Tibial artery (tissue), 4 donors: ENCODE results near the gene SAMD4A.

ENCODE experiments used
- DNase-seq, 2 donors: peaks; one replicate each; pipeline ENCODE4 v3.0.0-alpha.2; 2019
- H3K27ac ChIP-seq, 2 donors: fragments of 200-600 bp; sonication (generic) in 1 of 2; 1 replicate in 1 of 2; 2 replicates in 1 of 2; pipeline ENCODE4 v1.5.1; 2018 to 2019; ENCODE audit warnings: mild to moderate bottlenecking in 1 of 2
- H3K27me3 ChIP-seq, 2 donors: fragments of 200-600 bp; sonication (generic) in 1 of 2; one replicate each; pipeline versions ENCODE4 v1.5.1 to v1.6.0; 2016 to 2019
- H3K36me3 ChIP-seq, 3 donors: fragments of 200-600 bp; sonication (generic) in 2 of 3; one replicate each; pipeline ENCODE4 v1.5.1; 2016 to 2019; ENCODE audit warnings: mild to moderate bottlenecking in 2 of 3
- H3K4me1 ChIP-seq, 4 donors: fragments of 200-600 bp; sonication (generic) in 2 of 4; 1 replicate in 3 of 4; 2 replicates in 1 of 4; pipeline ENCODE4 v1.5.1; 2016 to 2019
- H3K4me3 ChIP-seq, 2 donors: fragments of 200-600 bp; sonication (generic) in 1 of 2; 1 replicate in 1 of 2; 2 replicates in 1 of 2; pipeline ENCODE4 v1.5.1; 2018 to 2019; ENCODE audit warnings: mild to moderate bottlenecking in 2 of 2
- H3K9me3 ChIP-seq, 3 donors: fragments of 200-600 bp; sonication (generic) in 1 of 3; one replicate each; pipeline ENCODE4 v1.5.1; 2016 to 2019
- intact Hi-C: fragments of 100-400 bp; cut with DNase I; formaldehyde crosslinking; loops from one replicate; pipeline ENCODE4 v1.15.0; 2023; ENCODE audit warnings: low total_unique reads
- TF ChIP-seq, protein P1 (sequence below), 2 experiments: fragments of 200-600 bp in 1 of 2; fragments of 450-650 bp in 1 of 2; IDR thresholded peaks; one replicate each; pipeline ENCODE4 v1.5.1; 2017 to 2019; ENCODE audit warnings: antibody characterized with exemption in 2 of 2, mild to moderate bottlenecking in 1 of 2, moderate library complexity in 1 of 2

SAMD4A gene

GRCh38 chr14:54773171-54774006 lies 206.5 kb downstream of the SAMD4A start:
- TF ChIP-seq, protein P1, sequence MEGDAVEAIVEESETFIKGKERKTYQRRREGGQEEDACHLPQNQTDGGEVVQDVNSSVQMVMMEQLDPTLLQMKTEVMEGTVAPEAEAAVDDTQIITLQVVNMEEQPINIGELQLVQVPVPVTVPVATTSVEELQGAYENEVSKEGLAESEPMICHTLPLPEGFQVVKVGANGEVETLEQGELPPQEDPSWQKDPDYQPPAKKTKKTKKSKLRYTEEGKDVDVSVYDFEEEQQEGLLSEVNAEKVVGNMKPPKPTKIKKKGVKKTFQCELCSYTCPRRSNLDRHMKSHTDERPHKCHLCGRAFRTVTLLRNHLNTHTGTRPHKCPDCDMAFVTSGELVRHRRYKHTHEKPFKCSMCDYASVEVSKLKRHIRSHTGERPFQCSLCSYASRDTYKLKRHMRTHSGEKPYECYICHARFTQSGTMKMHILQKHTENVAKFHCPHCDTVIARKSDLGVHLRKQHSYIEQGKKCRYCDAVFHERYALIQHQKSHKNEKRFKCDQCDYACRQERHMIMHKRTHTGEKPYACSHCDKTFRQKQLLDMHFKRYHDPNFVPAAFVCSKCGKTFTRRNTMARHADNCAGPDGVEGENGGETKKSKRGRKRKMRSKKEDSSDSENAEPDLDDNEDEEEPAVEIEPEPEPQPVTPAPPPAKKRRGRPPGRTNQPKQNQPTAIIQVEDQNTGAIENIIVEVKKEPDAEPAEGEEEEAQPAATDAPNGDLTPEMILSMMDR (IDR thresholded peaks at IDR 0.05) = peak; percentile 63 to 90
- Histone ChIP-seq H3K4me1 (peaks cover 0 to 88% (median 56%) of the 10 kb centered on the region in 4 donors), H3K27me3 (no peaks in the 10 kb centered on the region), H3K4me3 (peak overlapping the region in 1 of 2 donors; percentile 8), H3K36me3 (peaks cover 0 to 17% (median 11%) of the 10 kb centered on the region in 3 donors), H3K27ac (peak overlapping the region; percentile 84 to 88), H3K9me3 (no peaks in the 10 kb centered on the region)
- intact Hi-C loops = loop anchor here (1.0 to 5.0 kb wide), 2 partner anchors 86 to 208 kb away; no protein-coding TSS in a partner anchor
- DNase-seq = peak; percentile 85 to 92

- peaks cover 0 to 74% (median 55%) of the 10 kb centered on the region in 4 donors for H3K4me1 ChIP-seq
- peaks cover 5 to 31% (median 19%) of the 10 kb centered on the region in 3 donors for H3K36me3 ChIP-seq
- H3K27me3 ChIP-seq = no peaks in the 10 kb centered on the region
- no peaks in the 10 kb centered on the region for H3K9me3 ChIP-seq
- no peak overlapping the region for H3K4me3 ChIP-seq
- H3K27ac ChIP-seq = peak overlapping the region; percentile 55 to 88
- intact Hi-C loops = loop anchor here (5.0 kb wide), 1 partner anchor 88 kb away; no protein-coding TSS in a partner anchor
- DNase-seq = no peak
- TF ChIP-seq, protein P1 (IDR thresholded peaks at IDR 0.05) = no peak
These were observed 207.9 kb downstream of the SAMD4A start for GRCh38 chr14:54774824-54775223.

DNA sequence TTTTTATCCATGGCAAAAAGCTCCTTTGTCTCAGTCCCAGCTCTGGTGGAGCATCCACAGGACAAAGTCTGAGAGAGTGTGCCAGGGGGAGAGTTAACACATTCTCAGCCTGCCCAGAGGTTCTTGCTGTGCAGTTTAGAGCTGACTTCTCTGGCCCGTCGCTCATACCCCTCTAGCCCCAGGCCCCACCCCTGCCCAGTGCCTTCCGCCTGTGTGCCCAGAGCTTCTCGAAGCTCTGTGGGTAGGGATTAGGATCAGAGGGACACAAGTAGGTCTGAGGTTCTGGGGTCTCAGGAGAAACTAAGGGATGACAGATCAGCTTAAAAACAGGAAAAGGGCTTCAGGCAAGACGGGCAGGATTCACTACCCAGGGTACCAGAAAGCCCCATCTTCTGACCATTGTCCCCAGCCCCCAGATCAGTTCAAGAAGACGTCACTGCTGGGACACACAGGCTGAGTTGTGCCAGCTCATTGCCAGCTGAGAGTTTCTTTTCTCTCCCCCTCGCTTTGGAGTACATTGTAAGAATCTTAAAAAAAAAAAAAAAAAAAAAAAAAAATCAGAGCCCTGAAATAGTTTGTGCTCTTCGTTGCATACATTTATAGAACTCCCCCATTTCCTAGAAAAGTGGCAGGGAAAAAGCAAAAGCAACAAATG lies 208.7 kb downstream of the SAMD4A start:
- Histone ChIP-seq H3K27ac (peak overlapping the region; percentile 55 to 88), H3K4me1 (peaks cover 0 to 66% (median 48%) of the 10 kb centered on the region in 4 donors), H3K4me3 (no peak overlapping the region), H3K36me3 (peaks cover 5 to 39% (median 27%) of the 10 kb centered on the region in 3 donors), H3K9me3 (no peaks in the 10 kb centered on the region), H3K27me3 (no peaks in the 10 kb centered on the region)
- intact Hi-C loops = no loop called here
- no peak for DNase-seq
- TF ChIP-seq, protein P1 (IDR thresholded peaks at IDR 0.05) = no peak

GRCh38 chr14:54776361-54777001 lies 209.6 kb downstream of the SAMD4A start:
- H3K4me1 ChIP-seq = peaks cover 0 to 57% (median 42%) of the 10 kb centered on the region in 4 donors
- peak; percentile 66 to 77 for DNase-seq
- no peaks in the 10 kb centered on the region for H3K27me3 ChIP-seq
- H3K27ac ChIP-seq = peak overlapping the region; percentile 55 to 88
- no peaks in the 10 kb centered on the region for H3K9me3 ChIP-seq
- H3K4me3 ChIP-seq = no peak overlapping the region
- TF ChIP-seq, protein P1 (IDR thresholded peaks at IDR 0.05) = no peak
- intact Hi-C loops = no loop called here
- peaks cover 5 to 46% (median 35%) of the 10 kb centered on the region in 3 donors for H3K36me3 ChIP-seq

GRCh38 chr14:54777395-54777794 lies 210.5 kb downstream of the SAMD4A start:
- Histone ChIP-seq H3K4me3 (no peak overlapping the region), H3K4me1 (peaks cover 0 to 48% (median 33%) of the 10 kb centered on the region in 4 donors), H3K27ac (peak overlapping the region; percentile 55 to 88), H3K27me3 (no peaks in the 10 kb centered on the region), H3K9me3 (no peaks in the 10 kb centered on the region), H3K36me3 (peaks cover 5 to 55% (median 45%) of the 10 kb centered on the region in 3 donors)
- intact Hi-C loops = no loop called here
- no peak for DNase-seq
- TF ChIP-seq, protein P1 (IDR thresholded peaks at IDR 0.05) = no peak
